Bronchus fibroblast of lung (primary cell): ENCODE data around the gene LTBP1. TPM values are rescaled to one million over a fixed set of nuclear protein-coding genes. Genes with fewer than 3 reads are reported as not detected.

Experiments
- total RNA-seq: library from RNA; depleted of rRNA; stranded (reverse); fragments of >200 nt; gene quantifications from 2 replicates; pipeline ENCODE4 v1.2.3, GENCODE V29; 2015

LTBP1 gene
- 346 and 357 TPM in 2 replicates for total RNA-seq

GRCh38 chr2:32946314-32947075, at the start of gene LTBP1:
LTBP1 (plus strand) TSS chr2:32946953; CDS start chr2:32947325, 372 bp downstream.

